DND-41 (cell line): ENCODE results near the gene UVSSA.

Source experiments
- ATAC-seq: fragments of 200-7000 bp; cut with Tn5 transposase; 3 replicates; pipeline ENCODE4 v1.9.1; 2021; ENCODE audit warnings: low read depth; ENCODE audit not compliant: insufficient read depth
- DNase-seq: peaks from one replicate; pipeline ENCODE4 v3.0.0-alpha.2; 2020
- H2AFZ ChIP-seq: 2 replicates; pipeline ENCODE4 v1.6.0; 2012; ENCODE audit warnings: low read depth, low read length
- H3K27ac ChIP-seq: 2 replicates; pipeline ENCODE4 v1.5.1; 2012; ENCODE audit warnings: low read length, inconsistent platforms
- H3K27me3 ChIP-seq: fragments of 200-600 bp; sonication (generic); 2 replicates; pipeline ENCODE4 v1.6.0; 2012; ENCODE audit warnings: low read length, mild to moderate bottlenecking, inconsistent platforms; ENCODE audit not compliant: insufficient read depth, poor library complexity
- H3K36me3 ChIP-seq: 2 replicates; pipeline ENCODE4 v1.5.1; 2012; ENCODE audit warnings: low read length, inconsistent platforms; ENCODE audit not compliant: insufficient read depth
- H3K4me1 ChIP-seq: 2 replicates; pipeline ENCODE4 v1.5.1; 2012; ENCODE audit warnings: mild to moderate bottlenecking, low read length; ENCODE audit not compliant: insufficient read depth
- H3K4me2 ChIP-seq: 2 replicates; pipeline ENCODE4 v1.6.0; 2012; ENCODE audit warnings: mild to moderate bottlenecking, moderate library complexity, low read length, inconsistent platforms; ENCODE audit not compliant: insufficient read depth
- H3K4me3 ChIP-seq, 2 experiments: fragments of 200-600 bp in 1 of 2; shearing (Covaris generic) in 1 of 2; 2 replicates each; pipeline ENCODE4 v1.5.1; 2012 to 2016; ENCODE audit warnings: inconsistent platforms in 2 of 2, low read length in 2 of 2, mild to moderate bottlenecking in 2 of 2, low read depth in 1 of 2, moderate library complexity in 1 of 2
- H3K79me2 ChIP-seq: 2 replicates; pipeline ENCODE4 v1.6.0; 2012; ENCODE audit warnings: low read length, inconsistent platforms; ENCODE audit not compliant: insufficient read depth
- H3K9ac ChIP-seq: 2 replicates; pipeline ENCODE4 v1.6.0; 2012; ENCODE audit warnings: low read depth, mild to moderate bottlenecking, inconsistent platforms, low read length, moderate library complexity
- H3K9me3 ChIP-seq: 2 replicates; pipeline ENCODE4 v1.5.1; 2012; ENCODE audit warnings: low read length, moderate library complexity, mild to moderate bottlenecking, inconsistent platforms; ENCODE audit not compliant: insufficient read depth, severe bottlenecking
- H4K20me1 ChIP-seq: 2 replicates; pipeline ENCODE4 v1.6.0; 2012; ENCODE audit warnings: low read length; ENCODE audit not compliant: insufficient read depth
- CTCF ChIP-seq: IDR thresholded peaks from 2 replicates; pipeline ENCODE4 v1.5.1; 2012; ENCODE audit warnings: borderline replicate concordance, low read length, moderate library complexity, mild to moderate bottlenecking; ENCODE audit not compliant: poor library complexity, severe bottlenecking; ENCODE audit errors: extremely low read depth
- EZH2 ChIP-seq: IDR thresholded peaks from 3 replicates; pipeline ENCODE4 v1.6.1; 2012; ENCODE audit warnings: borderline replicate concordance, low read depth, mild to moderate bottlenecking, moderate library complexity, low read length, inconsistent platforms; ENCODE audit not compliant: severe bottlenecking

Gene UVSSA

GRCh38 chr4:1340181-1340747, 6.7 kb upstream of the UVSSA start:
- H3K36me3 ChIP-seq = peaks cover 65% of the 10 kb centered on the region
- no peaks in the 10 kb centered on the region for H3K9me3 ChIP-seq
- H3K9ac ChIP-seq = no peak overlapping the region
- no peak; the same call in 2 of the 3 replicates for ATAC-seq
- no peak overlapping the region for H2AFZ ChIP-seq
- TF ChIP-seq EZH2 = no peak
- no peak for TF ChIP-seq CTCF
- no peak overlapping the region for H3K4me2 ChIP-seq
- H4K20me1 ChIP-seq = peaks cover 22% of the 10 kb centered on the region; the same call in 1 of the 2 replicates
- H3K4me3 ChIP-seq = no peak overlapping the region
- no peaks in the 10 kb centered on the region for H3K27me3 ChIP-seq
- H3K79me2 ChIP-seq = peaks cover 12% of the 10 kb centered on the region
- DNase-seq = no peak
- H3K4me1 ChIP-seq = peaks cover 8% of the 10 kb centered on the region
- no peak overlapping the region for H3K27ac ChIP-seq

- TF ChIP-seq EZH2 = no peak
- TF ChIP-seq CTCF = no peak
- no peak overlapping the region for H3K4me2 ChIP-seq
- ATAC-seq (no peak), DNase-seq (no peak)
- H3K79me2 ChIP-seq = peaks cover 17% of the 10 kb centered on the region
- H3K27me3 ChIP-seq = no peaks in the 10 kb centered on the region
- peaks cover 14% of the 10 kb centered on the region for H3K4me1 ChIP-seq
- H3K36me3 ChIP-seq = peaks cover 64% of the 10 kb centered on the region
- H3K4me3 ChIP-seq = no peak overlapping the region
- no peaks in the 10 kb centered on the region for H3K9me3 ChIP-seq
- no peak overlapping the region for H3K9ac ChIP-seq
- H2AFZ ChIP-seq = no peak overlapping the region
- H4K20me1 ChIP-seq = peaks cover 22% of the 10 kb centered on the region; the same call in 1 of the 2 replicates
- H3K27ac ChIP-seq = no peak overlapping the region
These were observed 6.1 kb upstream of the UVSSA start for GRCh38 chr4:1340861-1341260.

- peaks cover 23% of the 10 kb centered on the region for H3K79me2 ChIP-seq
- no peak overlapping the region for H3K9ac ChIP-seq
- H3K36me3 ChIP-seq = peaks cover 52% of the 10 kb centered on the region
- H4K20me1 ChIP-seq = peaks cover 15% of the 10 kb centered on the region; the same call in 1 of the 2 replicates
- no peaks in the 10 kb centered on the region for H3K27me3 ChIP-seq
- H2AFZ ChIP-seq = no peak overlapping the region
- H3K27ac ChIP-seq = no peak overlapping the region
- peaks cover 14% of the 10 kb centered on the region for H3K4me1 ChIP-seq
- no peaks in the 10 kb centered on the region for H3K9me3 ChIP-seq
- no peak overlapping the region for H3K4me2 ChIP-seq
- ATAC-seq = no peak
- no peak overlapping the region for H3K4me3 ChIP-seq
- TF ChIP-seq CTCF (no peak), EZH2 (no peak)
- DNase-seq = no peak
These were observed 5.0 kb upstream of the UVSSA start for GRCh38 chr4:1342003-1342402.
